ENCODE measurements around the gene LEFTY2. TPM values are rescaled to one million over a fixed set of nuclear protein-coding genes. Genes with fewer than 3 reads are reported as not detected.

LEFTY2 gene
- total RNA-seq, 6 experiments from 2014 or later: 0.31 TPM; not detected in 5

GRCh38 chr1:225962440-225962975 is 21.5 kb upstream of the LEFTY2 start:
- Histone ChIP-seq H3K27ac (no peak overlapping the region), H3K9me3 (no peaks in the 10 kb centered on the region), H3K4me3 (no peak overlapping the region), H3K4me1 (peaks cover 0 to 14% (median 3%) of the 10 kb centered on the region in 4 donors), H3K27me3 (no peaks in the 10 kb centered on the region), H3K36me3 (no peaks in the 10 kb centered on the region)
- ATAC-seq (peak; percentile 64 to 73 (median 66)), DNase-seq (peak in 2 of 3 donors; percentile 43 to 57)
- TF ChIP-seq CTCF (IDR thresholded peaks at IDR 0.05) (peak; percentile 11 to 63 (median 56)), POLR2A (IDR thresholded peaks at IDR 0.05) (no peak)
- WGBS (ENCODE audit: insufficient coverage, low coverage, low lambda C conversion rate, missing lambda C conversion rate): 45% methylated on average over 12 of the region's 21 CpGs
- intact Hi-C loops (cut with DNase I): no loop called here

- H3K4me1 ChIP-seq: peaks cover 0 to 14% (median 3%) of the 10 kb centered on the region in 4 donors
- 61% methylated on average over 13 of the region's 20 CpGs for WGBS (ENCODE audit: insufficient coverage, low coverage, low lambda C conversion rate, missing lambda C conversion rate)
- H3K9me3 ChIP-seq: no peaks in the 10 kb centered on the region
- no peak overlapping the region for H3K27ac ChIP-seq
- DNase-seq: peak in 1 of 3 donors; percentile 13
- intact Hi-C loops (cut with DNase I): no loop called here
- no peak overlapping the region for H3K4me3 ChIP-seq
- no peak for ATAC-seq
- TF ChIP-seq POLR2A (IDR thresholded peaks at IDR 0.05) (no peak), CTCF (IDR thresholded peaks at IDR 0.05) (no peak)
- H3K36me3 ChIP-seq: no peaks in the 10 kb centered on the region
- no peaks in the 10 kb centered on the region for H3K27me3 ChIP-seq
These were observed 20.8 kb upstream of the LEFTY2 start for GRCh38 chr1:225961659-225962439.

GRCh38 chr1:225958041-225958440 is 17.0 kb upstream of the LEFTY2 start:
- no peak overlapping the region for H3K27ac ChIP-seq
- intact Hi-C loops (cut with DNase I): no loop called here
- H3K4me1 ChIP-seq: no peaks in the 10 kb centered on the region
- no peaks in the 10 kb centered on the region for H3K27me3 ChIP-seq
- DNase-seq: no peak
- no peaks in the 10 kb centered on the region for H3K36me3 ChIP-seq
- no peaks in the 10 kb centered on the region for H3K9me3 ChIP-seq
- no peak for TF ChIP-seq CTCF (IDR thresholded peaks at IDR 0.05)
- TF ChIP-seq POLR2A (IDR thresholded peaks at IDR 0.05): no peak
- WGBS (ENCODE audit: insufficient coverage, low coverage, low lambda C conversion rate, missing lambda C conversion rate): 0% methylated on average over 1 of the region's 3 CpGs
- ATAC-seq: no peak
- no peak overlapping the region for H3K4me3 ChIP-seq

GRCh38 chr1:225954753-225955152 is 13.7 kb upstream of the LEFTY2 start:
- 63% methylated on average over 1 of the region's 1 CpG for WGBS (ENCODE audit: insufficient coverage, low coverage, low lambda C conversion rate, missing lambda C conversion rate)
- Histone ChIP-seq H3K27ac (no peak overlapping the region), H3K4me3 (no peak overlapping the region), H3K9me3 (no peaks in the 10 kb centered on the region), H3K4me1 (no peaks in the 10 kb centered on the region), H3K27me3 (no peaks in the 10 kb centered on the region), H3K36me3 (no peaks in the 10 kb centered on the region)
- DNase-seq: no peak
- intact Hi-C loops (cut with DNase I): no loop called here
- TF ChIP-seq CTCF (IDR thresholded peaks at IDR 0.05) (no peak), POLR2A (IDR thresholded peaks at IDR 0.05) (no peak)
- ATAC-seq: no peak
